WTC11 (cell line): Measurements from ENCODE around the gene UTP20.

Experiments
- CBFB ChIP-seq: sonication (generic); formaldehyde crosslinking; IDR thresholded peaks from 2 replicates; pipeline ENCODE4 v1.8.1; 2022; ENCODE audit warnings: mild to moderate bottlenecking, low read depth, missing genetic modification reagents
- CREB1 ChIP-seq: sonication (generic); formaldehyde crosslinking; IDR thresholded peaks from 2 replicates; pipeline ENCODE4 v1.8.0; 2023; ENCODE audit warnings: mild to moderate bottlenecking, missing genetic modification reagents
- ESRRA ChIP-seq: sonication (generic); formaldehyde crosslinking; IDR thresholded peaks from 2 replicates; pipeline ENCODE4 v1.8.1; 2022; ENCODE audit warnings: mild to moderate bottlenecking, missing genetic modification reagents, borderline replicate concordance
- ETV6 ChIP-seq: sonication (generic); formaldehyde crosslinking; IDR thresholded peaks from 2 replicates; pipeline ENCODE4 v1.8.1; 2022; ENCODE audit warnings: mild to moderate bottlenecking, missing genetic modification reagents
- FOXK1 ChIP-seq: sonication (generic); formaldehyde crosslinking; IDR thresholded peaks from 2 replicates; pipeline ENCODE4 v1.8.0; 2022; ENCODE audit warnings: mild to moderate bottlenecking, moderate library complexity, missing genetic modification reagents
- TF ChIP-seq, protein P1 (sequence below): sonication (generic); formaldehyde crosslinking; IDR thresholded peaks from 2 replicates; pipeline ENCODE4 v1.8.0; 2023; ENCODE audit warnings: mild to moderate bottlenecking, missing genetic modification reagents
- TF ChIP-seq, protein P2 (sequence below): fragments of 200-600 bp; IDR thresholded peaks from 2 replicates; pipeline ENCODE4 v1.8.0; 2022; ENCODE audit warnings: antibody characterized with exemption
- TF ChIP-seq, protein P3 (sequence below): sonication (generic); formaldehyde crosslinking; IDR thresholded peaks from 2 replicates; pipeline ENCODE4 v1.8.1; 2023; ENCODE audit warnings: mild to moderate bottlenecking, missing genetic modification reagents
- TF ChIP-seq, protein P4 (sequence below): sonication (generic); formaldehyde crosslinking; IDR thresholded peaks from 2 replicates; pipeline ENCODE4 v1.8.0; 2022; ENCODE audit warnings: mild to moderate bottlenecking, missing genetic modification reagents
- TF ChIP-seq, protein P5 (sequence below): sonication (generic); formaldehyde crosslinking; IDR thresholded peaks from 2 replicates; pipeline ENCODE4 v1.8.0; 2022; ENCODE audit warnings: mild to moderate bottlenecking, missing genetic modification reagents

DNA sequence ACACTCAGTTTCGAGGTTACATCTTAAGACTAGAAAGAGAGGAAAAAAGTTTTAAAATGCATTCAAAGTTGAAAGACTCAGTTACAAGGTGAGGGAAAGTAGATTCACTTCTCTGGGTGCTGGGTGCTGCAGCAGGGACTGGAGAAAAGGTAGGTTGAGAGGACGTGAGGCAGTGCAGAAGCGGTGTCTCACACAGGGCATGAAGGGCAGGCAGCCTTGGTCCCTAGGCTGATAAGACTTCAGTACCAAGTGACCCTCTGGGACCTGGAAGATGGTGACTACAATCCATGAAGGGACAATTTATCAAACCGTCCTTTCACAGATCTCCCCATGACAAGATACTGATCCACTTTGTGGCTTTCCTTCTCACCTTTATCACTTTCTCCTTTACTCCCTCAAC lies 22.5 kb upstream of the UTP20 start:
- TF ChIP-seq ETV6 (no peak), CREB1 (CRISPR knock-in tag) (no peak), ESRRA (CRISPR knock-in tag) (no peak), FOXK1 (CRISPR knock-in tag) (no peak), CBFB (CRISPR knock-in tag) (no peak)
- TF ChIP-seq, protein P1, sequence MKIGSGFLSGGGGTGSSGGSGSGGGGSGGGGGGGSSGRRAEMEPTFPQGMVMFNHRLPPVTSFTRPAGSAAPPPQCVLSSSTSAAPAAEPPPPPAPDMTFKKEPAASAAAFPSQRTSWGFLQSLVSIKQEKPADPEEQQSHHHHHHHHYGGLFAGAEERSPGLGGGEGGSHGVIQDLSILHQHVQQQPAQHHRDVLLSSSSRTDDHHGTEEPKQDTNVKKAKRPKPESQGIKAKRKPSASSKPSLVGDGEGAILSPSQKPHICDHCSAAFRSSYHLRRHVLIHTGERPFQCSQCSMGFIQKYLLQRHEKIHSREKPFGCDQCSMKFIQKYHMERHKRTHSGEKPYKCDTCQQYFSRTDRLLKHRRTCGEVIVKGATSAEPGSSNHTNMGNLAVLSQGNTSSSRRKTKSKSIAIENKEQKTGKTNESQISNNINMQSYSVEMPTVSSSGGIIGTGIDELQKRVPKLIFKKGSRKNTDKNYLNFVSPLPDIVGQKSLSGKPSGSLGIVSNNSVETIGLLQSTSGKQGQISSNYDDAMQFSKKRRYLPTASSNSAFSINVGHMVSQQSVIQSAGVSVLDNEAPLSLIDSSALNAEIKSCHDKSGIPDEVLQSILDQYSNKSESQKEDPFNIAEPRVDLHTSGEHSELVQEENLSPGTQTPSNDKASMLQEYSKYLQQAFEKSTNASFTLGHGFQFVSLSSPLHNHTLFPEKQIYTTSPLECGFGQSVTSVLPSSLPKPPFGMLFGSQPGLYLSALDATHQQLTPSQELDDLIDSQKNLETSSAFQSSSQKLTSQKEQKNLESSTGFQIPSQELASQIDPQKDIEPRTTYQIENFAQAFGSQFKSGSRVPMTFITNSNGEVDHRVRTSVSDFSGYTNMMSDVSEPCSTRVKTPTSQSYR (CRISPR knock-in tag) = no peak
- TF ChIP-seq, protein P2, sequence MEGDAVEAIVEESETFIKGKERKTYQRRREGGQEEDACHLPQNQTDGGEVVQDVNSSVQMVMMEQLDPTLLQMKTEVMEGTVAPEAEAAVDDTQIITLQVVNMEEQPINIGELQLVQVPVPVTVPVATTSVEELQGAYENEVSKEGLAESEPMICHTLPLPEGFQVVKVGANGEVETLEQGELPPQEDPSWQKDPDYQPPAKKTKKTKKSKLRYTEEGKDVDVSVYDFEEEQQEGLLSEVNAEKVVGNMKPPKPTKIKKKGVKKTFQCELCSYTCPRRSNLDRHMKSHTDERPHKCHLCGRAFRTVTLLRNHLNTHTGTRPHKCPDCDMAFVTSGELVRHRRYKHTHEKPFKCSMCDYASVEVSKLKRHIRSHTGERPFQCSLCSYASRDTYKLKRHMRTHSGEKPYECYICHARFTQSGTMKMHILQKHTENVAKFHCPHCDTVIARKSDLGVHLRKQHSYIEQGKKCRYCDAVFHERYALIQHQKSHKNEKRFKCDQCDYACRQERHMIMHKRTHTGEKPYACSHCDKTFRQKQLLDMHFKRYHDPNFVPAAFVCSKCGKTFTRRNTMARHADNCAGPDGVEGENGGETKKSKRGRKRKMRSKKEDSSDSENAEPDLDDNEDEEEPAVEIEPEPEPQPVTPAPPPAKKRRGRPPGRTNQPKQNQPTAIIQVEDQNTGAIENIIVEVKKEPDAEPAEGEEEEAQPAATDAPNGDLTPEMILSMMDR = no peak
- TF ChIP-seq, protein P3, sequence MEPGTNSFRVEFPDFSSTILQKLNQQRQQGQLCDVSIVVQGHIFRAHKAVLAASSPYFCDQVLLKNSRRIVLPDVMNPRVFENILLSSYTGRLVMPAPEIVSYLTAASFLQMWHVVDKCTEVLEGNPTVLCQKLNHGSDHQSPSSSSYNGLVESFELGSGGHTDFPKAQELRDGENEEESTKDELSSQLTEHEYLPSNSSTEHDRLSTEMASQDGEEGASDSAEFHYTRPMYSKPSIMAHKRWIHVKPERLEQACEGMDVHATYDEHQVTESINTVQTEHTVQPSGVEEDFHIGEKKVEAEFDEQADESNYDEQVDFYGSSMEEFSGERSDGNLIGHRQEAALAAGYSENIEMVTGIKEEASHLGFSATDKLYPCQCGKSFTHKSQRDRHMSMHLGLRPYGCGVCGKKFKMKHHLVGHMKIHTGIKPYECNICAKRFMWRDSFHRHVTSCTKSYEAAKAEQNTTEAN (CRISPR knock-in tag) = no peak
- TF ChIP-seq, protein P4, sequence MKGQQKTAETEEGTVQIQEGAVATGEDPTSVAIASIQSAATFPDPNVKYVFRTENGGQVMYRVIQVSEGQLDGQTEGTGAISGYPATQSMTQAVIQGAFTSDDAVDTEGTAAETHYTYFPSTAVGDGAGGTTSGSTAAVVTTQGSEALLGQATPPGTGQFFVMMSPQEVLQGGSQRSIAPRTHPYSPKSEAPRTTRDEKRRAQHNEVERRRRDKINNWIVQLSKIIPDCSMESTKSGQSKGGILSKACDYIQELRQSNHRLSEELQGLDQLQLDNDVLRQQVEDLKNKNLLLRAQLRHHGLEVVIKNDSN (CRISPR knock-in tag) = no peak
- TF ChIP-seq, protein P5, sequence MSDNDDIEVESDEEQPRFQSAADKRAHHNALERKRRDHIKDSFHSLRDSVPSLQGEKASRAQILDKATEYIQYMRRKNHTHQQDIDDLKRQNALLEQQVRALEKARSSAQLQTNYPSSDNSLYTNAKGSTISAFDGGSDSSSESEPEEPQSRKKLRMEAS (CRISPR knock-in tag) = no peak
